Trophoblast cell (in vitro differentiated cells and primary cell): Measurements from ENCODE around the gene ULK1.

Source experiments
- DNase-seq, 2 donors: peaks; one replicate each; pipeline ENCODE4 v3.0.0-alpha.2; 2016
- H2AFZ ChIP-seq: 2 replicates; pipeline ENCODE4 v1.6.1; 2013; ENCODE audit warnings: low read length, moderate library complexity, mild to moderate bottlenecking; ENCODE audit not compliant: insufficient read depth, poor library complexity
- H2AK5ac ChIP-seq: 2 replicates; pipeline ENCODE4 v1.6.1; 2013; ENCODE audit warnings: mild to moderate bottlenecking, low read length
- H2BK120ac ChIP-seq: 2 replicates; pipeline ENCODE4 v1.6.1; 2013; ENCODE audit warnings: low read length, mild to moderate bottlenecking, moderate library complexity; ENCODE audit not compliant: insufficient read depth, poor library complexity
- H2BK12ac ChIP-seq: 2 replicates; pipeline ENCODE4 v1.6.1; 2013; ENCODE audit warnings: mild to moderate bottlenecking, low read length, moderate library complexity
- H2BK5ac ChIP-seq: 2 replicates; pipeline ENCODE4 v1.6.1; 2013; ENCODE audit warnings: low read length, low read depth, moderate library complexity, mild to moderate bottlenecking; ENCODE audit not compliant: poor library complexity
- H3K14ac ChIP-seq: 2 replicates; pipeline ENCODE4 v1.6.1; 2013; ENCODE audit warnings: mild to moderate bottlenecking, low read length
- H3K18ac ChIP-seq: 2 replicates; pipeline ENCODE4 v1.6.1; 2013; ENCODE audit warnings: mild to moderate bottlenecking, low read length
- H3K23ac ChIP-seq: 2 replicates; pipeline ENCODE4 v1.6.1; 2013; ENCODE audit warnings: low read length
- H3K27ac ChIP-seq: 2 replicates; pipeline ENCODE4 v1.5.1; 2013; ENCODE audit warnings: low read depth, mild to moderate bottlenecking, inconsistent platforms, low read length, moderate library complexity
- H3K27me3 ChIP-seq: 2 replicates; pipeline ENCODE4 v1.6.1; 2013; ENCODE audit warnings: inconsistent platforms, mild to moderate bottlenecking, low read length, moderate library complexity; ENCODE audit not compliant: insufficient read depth
- H3K36me3 ChIP-seq, 2 experiments: 1 replicate in 1 of 2; 2 replicates in 1 of 2; pipeline ENCODE4 v1.6.1; 2013; ENCODE audit warnings: low read length in 2 of 2, mild to moderate bottlenecking in 2 of 2, moderate library complexity in 1 of 2; ENCODE audit not compliant: insufficient read depth in 2 of 2, control insufficient read depth in 1 of 2
- H3K4ac ChIP-seq: 2 replicates; pipeline ENCODE4 v1.6.1; 2013; ENCODE audit warnings: low read depth, mild to moderate bottlenecking, low read length, moderate library complexity
- H3K4me1 ChIP-seq, 2 experiments: 1 replicate in 1 of 2; 2 replicates in 1 of 2; pipeline ENCODE4 v1.6.1; 2013; ENCODE audit warnings: low read length in 2 of 2, mild to moderate bottlenecking in 2 of 2, moderate library complexity in 1 of 2; ENCODE audit not compliant: insufficient read depth in 2 of 2, control insufficient read depth in 1 of 2
- H3K4me2 ChIP-seq: 2 replicates; pipeline ENCODE4 v1.6.1; 2013; ENCODE audit warnings: inconsistent platforms, mild to moderate bottlenecking, low read length, moderate library complexity
- H3K4me3 ChIP-seq: 2 replicates; pipeline ENCODE4 v1.5.1; 2013; ENCODE audit warnings: mild to moderate bottlenecking, low read depth, low read length, inconsistent platforms
- H3K79me1 ChIP-seq: one replicate; pipeline ENCODE4 v1.6.1; 2013; ENCODE audit warnings: low read length
- H3K79me2 ChIP-seq: 2 replicates; pipeline ENCODE4 v1.6.1; 2013; ENCODE audit warnings: low read length, mild to moderate bottlenecking; ENCODE audit not compliant: control insufficient read depth, insufficient read depth, poor library complexity
- H3K9ac ChIP-seq: 2 replicates; pipeline ENCODE4 v1.6.1; 2013; ENCODE audit warnings: mild to moderate bottlenecking, low read length
- H3K9me3 ChIP-seq: 2 replicates; pipeline ENCODE4 v1.6.1; 2013; ENCODE audit warnings: low read depth, mild to moderate bottlenecking, control low read depth, inconsistent platforms, low read length; ENCODE audit not compliant: insufficient read depth
- H4K12ac ChIP-seq: 2 replicates; pipeline ENCODE4 v1.6.1; 2013; ENCODE audit warnings: low read depth, mild to moderate bottlenecking, low read length, moderate library complexity
- H4K8ac ChIP-seq: 2 replicates; pipeline ENCODE4 v1.6.1; 2013; ENCODE audit warnings: low read depth, mild to moderate bottlenecking, low read length, moderate library complexity
- H4K91ac ChIP-seq: one replicate; pipeline ENCODE4 v1.6.1; 2013; ENCODE audit warnings: low read depth, mild to moderate bottlenecking, low read length, moderate library complexity
- WGBS: extraction: QIAGEN DNeasy Blood & Tissue Kit; methylation state at CpG from one replicate; pipeline ENCODE4 v1.1.7; 2013; ENCODE audit warnings: missing lambda C conversion rate; ENCODE audit not compliant: insufficient read length, insufficient coverage; ENCODE audit errors: extremely low coverage; 5-methylcytosine and 5-hydroxymethylcytosine counted together

Gene ULK1

GRCh38 chr12:131910302-131911027 lies 16.0 kb downstream of the ULK1 start:
- Histone ChIP-seq H3K9me3 (peaks cover 3% of the 10 kb centered on the region), H3K79me2 (no peaks in the 10 kb centered on the region), H3K4me3 (no peak overlapping the region), H3K27ac (no peak overlapping the region), H3K18ac (no peak overlapping the region), H3K79me1 (no peaks in the 10 kb centered on the region), H3K4me2 (no peak overlapping the region), H3K4me1 (no peaks in the 10 kb centered on the region), H3K36me3 (peaks cover 91% of the 10 kb centered on the region in 2 experiments), H2BK5ac (no peak overlapping the region), H3K23ac (no peak overlapping the region), H4K91ac (no peak overlapping the region), H2AFZ (no peak overlapping the region), H3K14ac (no peak overlapping the region), H2BK120ac (no peak overlapping the region), H3K27me3 (no peaks in the 10 kb centered on the region), H2AK5ac (no peak overlapping the region), H4K8ac (no peak overlapping the region), H3K4ac (no peak overlapping the region), H4K12ac (no peak overlapping the region), H2BK12ac (no peak overlapping the region), H3K9ac (no peak overlapping the region)
- no CpG with 5 or more reads among the region's 23 CpGs for WGBS
- no peak for DNase-seq

GRCh38 chr12:131911028-131911650 lies 16.7 kb downstream of the ULK1 start:
- H3K18ac ChIP-seq = no peak overlapping the region
- no peak overlapping the region for H3K27ac ChIP-seq
- H3K14ac ChIP-seq = no peak overlapping the region
- H3K4me2 ChIP-seq = no peak overlapping the region
- H2BK5ac ChIP-seq = no peak overlapping the region
- DNase-seq = no peak
- H2BK120ac ChIP-seq = no peak overlapping the region
- no peak overlapping the region for H2BK12ac ChIP-seq
- no peak overlapping the region for H4K8ac ChIP-seq
- H3K23ac ChIP-seq = no peak overlapping the region
- no peaks in the 10 kb centered on the region for H3K79me1 ChIP-seq
- no peak overlapping the region for H2AK5ac ChIP-seq
- H3K79me2 ChIP-seq = no peaks in the 10 kb centered on the region
- H3K4me1 ChIP-seq = no peaks in the 10 kb centered on the region
- no peak overlapping the region for H3K4me3 ChIP-seq
- peaks cover 94% of the 10 kb centered on the region in 2 experiments for H3K36me3 ChIP-seq
- H4K91ac ChIP-seq = no peak overlapping the region
- no peak overlapping the region for H3K9ac ChIP-seq
- H4K12ac ChIP-seq = peak overlapping the region; percentile 3
- no peak overlapping the region for H2AFZ ChIP-seq
- WGBS = no CpG with 5 or more reads among the region's 17 CpGs
- peaks cover 3% of the 10 kb centered on the region for H3K9me3 ChIP-seq
- no peak overlapping the region for H3K4ac ChIP-seq
- no peaks in the 10 kb centered on the region for H3K27me3 ChIP-seq

DNA sequence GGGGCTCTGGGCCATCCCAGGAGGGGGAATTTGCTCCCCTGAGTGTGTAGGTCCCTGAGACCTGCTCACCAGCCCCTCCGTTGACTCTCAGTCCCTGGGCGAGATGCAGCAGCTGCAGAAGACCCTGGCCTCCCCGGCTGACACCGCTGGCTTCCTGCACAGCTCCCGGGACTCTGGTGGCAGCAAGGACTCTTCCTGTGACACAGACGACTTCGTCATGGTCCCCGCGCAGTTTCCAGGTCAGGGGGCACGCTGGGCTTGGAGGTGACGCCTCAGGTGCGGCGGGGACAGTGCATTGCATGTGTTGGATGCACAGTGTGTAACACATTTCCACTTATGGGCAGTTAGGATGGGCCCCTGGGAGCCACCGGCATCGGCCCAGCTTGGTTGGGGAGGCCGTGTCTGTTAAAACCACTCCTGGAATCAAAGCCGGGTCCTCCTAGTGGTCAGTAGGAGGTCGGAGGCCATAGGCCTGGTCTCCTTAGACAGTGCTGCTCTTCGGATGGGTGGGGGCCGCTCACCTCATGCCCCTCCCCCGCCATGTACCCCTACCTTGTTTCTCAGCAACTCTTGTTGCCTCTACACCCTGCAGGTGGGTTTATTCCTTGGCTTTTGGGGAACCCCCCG lies 17.5 kb downstream of the ULK1 start:
- Histone ChIP-seq H3K27ac (no peak overlapping the region), H2AFZ (no peak overlapping the region), H3K79me2 (no peaks in the 10 kb centered on the region), H2BK120ac (no peak overlapping the region), H2BK12ac (no peak overlapping the region), H3K4me3 (no peak overlapping the region), H2AK5ac (no peak overlapping the region), H4K12ac (peak overlapping the region; percentile 22), H3K14ac (no peak overlapping the region), H2BK5ac (no peak overlapping the region), H4K8ac (no peak overlapping the region), H3K4me2 (no peak overlapping the region), H3K4ac (no peak overlapping the region), H3K18ac (no peak overlapping the region), H4K91ac (no peak overlapping the region), H3K23ac (no peak overlapping the region), H3K27me3 (no peaks in the 10 kb centered on the region), H3K9me3 (peaks cover 3% of the 10 kb centered on the region), H3K4me1 (no peaks in the 10 kb centered on the region), H3K79me1 (no peaks in the 10 kb centered on the region), H3K9ac (no peak overlapping the region), H3K36me3 (peaks cover 94 to 95% of the 10 kb centered on the region in 2 experiments)
- no peak for DNase-seq
- no CpG with 5 or more reads among the region's 22 CpGs for WGBS

DNA sequence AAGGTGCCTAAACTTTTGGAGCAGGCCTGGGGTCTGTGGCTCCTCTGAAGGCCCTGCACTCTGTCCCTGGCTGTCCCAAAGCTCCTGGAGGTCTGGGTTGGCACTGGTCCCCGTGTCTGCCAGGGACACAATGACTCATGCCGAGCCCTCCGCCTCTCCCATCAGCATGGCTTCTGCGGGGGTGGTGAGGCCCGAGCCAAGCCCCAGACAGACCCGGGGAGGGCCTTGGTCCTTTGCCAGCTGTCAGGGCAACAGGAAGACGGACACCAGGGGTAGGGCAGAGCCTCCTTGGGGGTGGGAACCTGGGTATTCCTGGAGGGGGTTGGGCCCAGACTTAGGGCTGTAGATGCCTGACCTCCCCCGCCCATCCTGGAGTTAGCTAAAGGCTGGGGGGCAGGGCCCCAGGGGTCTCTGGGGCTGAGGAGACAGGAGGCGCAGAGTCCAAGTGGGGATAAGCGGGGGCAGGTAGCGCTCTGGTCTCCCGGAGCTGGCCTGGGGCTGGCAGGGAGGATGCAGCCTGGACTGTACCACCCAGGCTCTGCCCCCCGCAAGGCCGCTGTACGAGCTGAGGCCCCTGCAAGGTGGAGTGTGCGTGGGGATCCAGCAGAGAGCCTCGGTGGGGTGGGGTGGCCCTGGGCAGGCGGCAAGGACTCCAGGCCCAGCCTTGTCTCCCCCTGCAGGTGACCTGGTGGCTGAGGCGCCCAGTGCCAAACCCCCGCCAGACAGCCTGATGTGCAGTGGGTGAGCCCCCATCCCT lies 18.3 kb downstream of the ULK1 start:
- Histone ChIP-seq H2AFZ (no peak overlapping the region), H3K4ac (no peak overlapping the region), H3K4me1 (no peaks in the 10 kb centered on the region), H3K18ac (no peak overlapping the region), H3K4me3 (no peak overlapping the region), H3K9ac (no peak overlapping the region), H3K27ac (no peak overlapping the region), H3K14ac (no peak overlapping the region), H3K79me1 (no peaks in the 10 kb centered on the region), H3K23ac (no peak overlapping the region), H4K8ac (no peak overlapping the region), H2AK5ac (no peak overlapping the region), H2BK12ac (no peak overlapping the region), H3K9me3 (peaks cover 3% of the 10 kb centered on the region), H3K27me3 (no peaks in the 10 kb centered on the region), H4K91ac (no peak overlapping the region), H3K79me2 (no peaks in the 10 kb centered on the region), H2BK120ac (no peak overlapping the region), H3K4me2 (no peak overlapping the region), H3K36me3 (peaks cover 92 to 96% of the 10 kb centered on the region in 2 experiments), H4K12ac (peak overlapping the region; percentile 16), H2BK5ac (no peak overlapping the region)
- DNase-seq = no peak
- WGBS = no CpG with 5 or more reads among the region's 20 CpGs
